Liver (tissue), 3 donors: Measurements from ENCODE around the gene C14orf132.

Experiments
- FOXA2 ChIP-seq: IDR thresholded peaks from 2 replicates; pipeline ENCODE4 v1.6.1; 2016; ENCODE audit warnings: antibody characterized with exemption
- GABPA ChIP-seq, 2 donors: IDR thresholded peaks in 1 of 2; conservative IDR thresholded peaks in 1 of 2; 2 replicates each; pipeline ENCODE4 v1.6.1; 2016; ENCODE audit warnings: antibody characterized with exemption in 2 of 2, mild to moderate bottlenecking in 1 of 2, moderate library complexity in 1 of 2
- MAX ChIP-seq: IDR thresholded peaks from 2 replicates; pipeline ENCODE4 v1.6.1; 2016; ENCODE audit warnings: antibody characterized with exemption
- NR2F2 ChIP-seq: IDR thresholded peaks from 2 replicates; pipeline ENCODE4 v1.6.1; 2016; ENCODE audit warnings: antibody characterized with exemption
- RAD21 ChIP-seq, 2 donors: IDR thresholded peaks; 2 replicates each; pipeline ENCODE4 v1.6.1; 2016; ENCODE audit warnings: antibody characterized with exemption in 2 of 2, mild to moderate bottlenecking in 2 of 2
- REST ChIP-seq: IDR thresholded peaks from 2 replicates; pipeline ENCODE4 v1.6.1; 2016; ENCODE audit warnings: antibody characterized with exemption, mild to moderate bottlenecking
- SP1 ChIP-seq: IDR thresholded peaks from 2 replicates; pipeline ENCODE4 v1.6.1; 2018; ENCODE audit warnings: antibody characterized with exemption, mild to moderate bottlenecking
- TAF1 ChIP-seq: conservative IDR thresholded peaks from 2 replicates; pipeline ENCODE4 v1.6.1; 2016; ENCODE audit warnings: antibody characterized with exemption, mild to moderate bottlenecking
- YY1 ChIP-seq: IDR thresholded peaks from 2 replicates; pipeline ENCODE4 v1.6.1; 2016; ENCODE audit warnings: antibody characterized with exemption, mild to moderate bottlenecking
- TF ChIP-seq, protein P1 (sequence below): fragments of 150-350 bp; IDR thresholded peaks from 2 replicates; pipeline ENCODE4 v1.5.1; 2017; ENCODE audit warnings: improper control_type of control experiment, low read depth, low read length; ENCODE audit not compliant: missing input control
- donor health status: healthy.
- donor health status: healthy.

- TF ChIP-seq RAD21 (IDR thresholded peaks at IDR 0.05) (no peak), YY1 (no peak), TAF1 (no peak), FOXA2 (no peak), MAX (no peak), NR2F2 (no peak), SP1 (no peak), REST (no peak), GABPA (IDR thresholded peaks at IDR 0.05 in 1 of 2, conservative IDR thresholded peaks at IDR 0.05 in 1 of 2) (no peak)
- TF ChIP-seq, protein P1, sequence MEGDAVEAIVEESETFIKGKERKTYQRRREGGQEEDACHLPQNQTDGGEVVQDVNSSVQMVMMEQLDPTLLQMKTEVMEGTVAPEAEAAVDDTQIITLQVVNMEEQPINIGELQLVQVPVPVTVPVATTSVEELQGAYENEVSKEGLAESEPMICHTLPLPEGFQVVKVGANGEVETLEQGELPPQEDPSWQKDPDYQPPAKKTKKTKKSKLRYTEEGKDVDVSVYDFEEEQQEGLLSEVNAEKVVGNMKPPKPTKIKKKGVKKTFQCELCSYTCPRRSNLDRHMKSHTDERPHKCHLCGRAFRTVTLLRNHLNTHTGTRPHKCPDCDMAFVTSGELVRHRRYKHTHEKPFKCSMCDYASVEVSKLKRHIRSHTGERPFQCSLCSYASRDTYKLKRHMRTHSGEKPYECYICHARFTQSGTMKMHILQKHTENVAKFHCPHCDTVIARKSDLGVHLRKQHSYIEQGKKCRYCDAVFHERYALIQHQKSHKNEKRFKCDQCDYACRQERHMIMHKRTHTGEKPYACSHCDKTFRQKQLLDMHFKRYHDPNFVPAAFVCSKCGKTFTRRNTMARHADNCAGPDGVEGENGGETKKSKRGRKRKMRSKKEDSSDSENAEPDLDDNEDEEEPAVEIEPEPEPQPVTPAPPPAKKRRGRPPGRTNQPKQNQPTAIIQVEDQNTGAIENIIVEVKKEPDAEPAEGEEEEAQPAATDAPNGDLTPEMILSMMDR, result no peak
These were observed 30.3 kb downstream of the C14orf132 start for GRCh38 chr14:96069421-96069820.
